CD14-positive monocyte (primary cell): ENCODE measurements around the gene ADAMTS17. TPM values are rescaled to one million over a fixed set of nuclear protein-coding genes. Genes with fewer than 3 reads are reported as not detected.

Source experiments
- DNase-seq, 3 donors: peaks; one replicate each; pipeline ENCODE4 v3.0.0-alpha.2; 2011 to 2022
- H2AFZ ChIP-seq: 2 replicates; pipeline ENCODE4 v1.6.0; 2012; ENCODE audit warnings: mild to moderate bottlenecking, low read depth, low read length, inconsistent platforms; ENCODE audit not compliant: insufficient read depth, poor library complexity, severe bottlenecking
- H3K27ac ChIP-seq, 2 donors: 1 replicate in 1 of 2; 2 replicates in 1 of 2; pipeline ENCODE4 v1.5.1; 2012 to 2013; ENCODE audit warnings: low read length in 2 of 2, control low read depth in 1 of 2, inconsistent platforms in 1 of 2, low read depth in 1 of 2, mild to moderate bottlenecking in 1 of 2
- H3K27me3 ChIP-seq, 2 donors: one replicate each; pipeline versions ENCODE4 v1.6.0 to v1.6.1; 2011 to 2013; ENCODE audit warnings: low read length in 2 of 2; ENCODE audit not compliant: control insufficient read depth in 2 of 2, insufficient read depth in 2 of 2
- H3K36me3 ChIP-seq, 2 donors: replicated peaks in 1 of 2; 1 replicate in 1 of 2; 2 replicates in 1 of 2; pipeline versions ENCODE4 v1.5.1 to v1.6.1; 2012 to 2013; ENCODE audit warnings: low read length in 2 of 2, control low read depth in 1 of 2, inconsistent platforms in 1 of 2, mild to moderate bottlenecking in 1 of 2; ENCODE audit not compliant: insufficient read depth in 2 of 2, control insufficient read depth in 1 of 2
- H3K4me1 ChIP-seq, 2 donors: 1 replicate in 1 of 2; 2 replicates in 1 of 2; pipeline versions ENCODE4 v1.5.1 to v1.6.1; 2012 to 2013; ENCODE audit warnings: low read length in 2 of 2, control low read depth in 1 of 2, inconsistent platforms in 1 of 2, mild to moderate bottlenecking in 1 of 2, moderate library complexity in 1 of 2; ENCODE audit not compliant: insufficient read depth in 2 of 2, control insufficient read depth in 1 of 2
- H3K4me2 ChIP-seq: replicated peaks from 2 replicates; pipeline ENCODE3; 2012; ENCODE audit warnings: low read length, moderate library complexity, mild to moderate bottlenecking; ENCODE audit not compliant: poor library complexity, severe bottlenecking; ENCODE audit errors: extremely low read depth
- H3K4me3 ChIP-seq, 3 experiments: fragments of 200-600 bp in 1 of 3; sonication (generic) in 1 of 3; replicated peaks in 1 of 3; 1 replicate in 2 of 3; 2 replicates in 1 of 3; pipeline ENCODE4 v1.5.1; 2011 to 2013; ENCODE audit warnings: low read length in 3 of 3, mild to moderate bottlenecking in 3 of 3, control low read depth in 2 of 3, low read depth in 2 of 3, inconsistent platforms in 1 of 3, moderate library complexity in 1 of 3
- H3K79me2 ChIP-seq: 2 replicates; pipeline ENCODE4 v1.6.0; 2012; ENCODE audit warnings: mild to moderate bottlenecking, control low read depth, inconsistent platforms, low read length, moderate library complexity; ENCODE audit not compliant: insufficient read depth
- H3K9ac ChIP-seq: 2 replicates; pipeline ENCODE4 v1.6.0; 2017; ENCODE audit warnings: low read length, mild to moderate bottlenecking; ENCODE audit not compliant: insufficient read depth, poor library complexity, severe bottlenecking
- H3K9me3 ChIP-seq, 2 donors: replicated peaks in 1 of 2; 1 replicate in 1 of 2; 2 replicates in 1 of 2; pipeline versions ENCODE4 v1.5.1 to v1.6.1; 2012 to 2013; ENCODE audit warnings: low read length in 2 of 2, control low read depth in 1 of 2; ENCODE audit not compliant: control insufficient read depth in 1 of 2, insufficient read depth in 1 of 2
- H4K20me1 ChIP-seq: 2 replicates; pipeline ENCODE4 v1.6.0; 2012; ENCODE audit warnings: mild to moderate bottlenecking, low read length, control low read depth, moderate library complexity; ENCODE audit not compliant: insufficient read depth
- H3K27ac Mint-ChIP-seq, 7 donors: one replicate each; pipeline ENCODE4 v1.8.0; 2020; ENCODE audit warnings: mild to moderate bottlenecking in 7 of 7, mixed read lengths in 7 of 7, moderate library complexity in 6 of 7, inconsistent platforms in 2 of 7
- H3K27me3 Mint-ChIP-seq, 3 donors: one replicate each; pipeline ENCODE4 v1.8.0; 2021 to 2022; ENCODE audit warnings: low read depth in 3 of 3, mild to moderate bottlenecking in 3 of 3, mixed read lengths in 3 of 3, moderate library complexity in 3 of 3, inconsistent platforms in 1 of 3
- H3K36me3 Mint-ChIP-seq, 2 donors: one replicate each; pipeline ENCODE4 v1.8.0; 2020; ENCODE audit warnings: mixed read lengths in 2 of 2, inconsistent platforms in 1 of 2, mild to moderate bottlenecking in 1 of 2
- H3K4me1 Mint-ChIP-seq: one replicate; pipeline ENCODE4 v1.8.0; 2020; ENCODE audit warnings: mild to moderate bottlenecking, mixed read lengths
- H3K4me3 Mint-ChIP-seq, 2 donors: one replicate each; pipeline ENCODE4 v1.8.0; 2020; ENCODE audit warnings: mild to moderate bottlenecking in 2 of 2, mixed read lengths in 2 of 2, moderate library complexity in 1 of 2
- H3K9me3 Mint-ChIP-seq, 7 donors: one replicate each; pipeline ENCODE4 v1.8.0; 2020 to 2022; ENCODE audit warnings: mixed read lengths in 7 of 7, mild to moderate bottlenecking in 6 of 7, moderate library complexity in 6 of 7, inconsistent platforms in 2 of 7
- WGBS: methylation state at CpG from one replicate; pipeline ENCODE4 v1.1.5; 2013; ENCODE audit warnings: missing lambda C conversion rate; ENCODE audit not compliant: insufficient coverage; 5-methylcytosine and 5-hydroxymethylcytosine counted together
- intact Hi-C, 2 donors: fragments of 100-400 bp; cut with micrococcal nuclease; formaldehyde crosslinking; loops; one replicate each; pipeline versions ENCODE4 v1.15.0 to v1.15.1; 2023
- polyA plus RNA-seq, 3 donors: library from polyadenylated mRNA; depleted of rRNA in 1 of 3; unstranded in 2 of 3; stranded (reverse) in 1 of 3; fragments of 300-500 nt in 2 of 3; fragments of >200 nt in 1 of 3; fragmentation: Illumina TruSeq in 2 of 3; gene quantifications; 1 replicate in 2 of 3; 2 replicates in 1 of 3; pipeline ENCODE4 v1.2.3, GENCODE V29; 2012 to 2021
- TF ChIP-seq, protein P1 (sequence below): fragments of 200-600 bp; IDR thresholded peaks from one replicate; pipeline ENCODE4 v1.8.0; 2022; ENCODE audit warnings: antibody characterized with exemption, mild to moderate bottlenecking

Gene ADAMTS17
- polyA plus RNA-seq, 3 donors: 0.03 to 0.25 TPM; not detected in 1

DNA sequence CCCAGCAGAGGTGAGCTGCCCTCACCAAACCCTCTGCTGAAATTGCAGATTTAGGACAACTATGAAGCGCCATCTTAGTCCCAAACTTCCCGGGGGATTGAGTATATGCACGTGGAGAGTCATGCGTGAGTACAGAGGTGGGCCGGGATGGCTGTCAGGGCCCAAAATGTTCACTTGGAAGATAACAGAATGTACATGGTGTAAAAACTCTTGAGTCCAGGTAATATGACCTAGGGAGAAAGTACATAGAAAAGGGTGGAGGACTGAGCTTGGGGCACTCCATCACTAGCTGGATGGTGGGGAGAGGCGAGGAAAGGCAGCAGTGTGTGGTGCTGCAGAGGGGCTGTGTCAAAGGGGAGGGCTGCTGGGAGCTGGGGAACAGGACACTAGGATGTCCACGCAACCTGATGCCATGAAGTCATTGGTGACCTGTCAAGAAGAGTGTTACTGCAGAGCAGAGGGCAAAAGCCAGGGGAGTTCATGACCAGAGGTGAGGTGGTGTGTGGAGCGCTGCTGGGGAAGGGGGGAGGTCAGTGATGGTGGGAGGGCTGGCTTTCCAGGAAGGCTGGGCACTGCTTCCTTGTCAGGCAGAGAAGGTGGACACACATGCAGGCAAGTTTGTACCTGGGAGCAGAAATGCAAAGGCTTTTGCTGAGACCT lies 372.4 kb downstream of the ADAMTS17 start:
- TF ChIP-seq, protein P1, sequence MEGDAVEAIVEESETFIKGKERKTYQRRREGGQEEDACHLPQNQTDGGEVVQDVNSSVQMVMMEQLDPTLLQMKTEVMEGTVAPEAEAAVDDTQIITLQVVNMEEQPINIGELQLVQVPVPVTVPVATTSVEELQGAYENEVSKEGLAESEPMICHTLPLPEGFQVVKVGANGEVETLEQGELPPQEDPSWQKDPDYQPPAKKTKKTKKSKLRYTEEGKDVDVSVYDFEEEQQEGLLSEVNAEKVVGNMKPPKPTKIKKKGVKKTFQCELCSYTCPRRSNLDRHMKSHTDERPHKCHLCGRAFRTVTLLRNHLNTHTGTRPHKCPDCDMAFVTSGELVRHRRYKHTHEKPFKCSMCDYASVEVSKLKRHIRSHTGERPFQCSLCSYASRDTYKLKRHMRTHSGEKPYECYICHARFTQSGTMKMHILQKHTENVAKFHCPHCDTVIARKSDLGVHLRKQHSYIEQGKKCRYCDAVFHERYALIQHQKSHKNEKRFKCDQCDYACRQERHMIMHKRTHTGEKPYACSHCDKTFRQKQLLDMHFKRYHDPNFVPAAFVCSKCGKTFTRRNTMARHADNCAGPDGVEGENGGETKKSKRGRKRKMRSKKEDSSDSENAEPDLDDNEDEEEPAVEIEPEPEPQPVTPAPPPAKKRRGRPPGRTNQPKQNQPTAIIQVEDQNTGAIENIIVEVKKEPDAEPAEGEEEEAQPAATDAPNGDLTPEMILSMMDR: no peak
- no peak overlapping the region for H3K4me3 ChIP-seq
- no peaks in the 10 kb centered on the region for H4K20me1 ChIP-seq
- no peak overlapping the region for H3K9ac ChIP-seq
- WGBS: 96% methylated on average over 8 of the region's 8 CpGs
- intact Hi-C loops: no loop called here
- Mint-ChIP-seq H3K4me1 (no peaks in the 10 kb centered on the region), H3K4me3 (no peak overlapping the region), H3K27me3 (peaks cover 2 to 3% (median 3%) of the 10 kb centered on the region in 3 donors), H3K9me3 (peaks cover 0 to 18% (median 0%) of the 10 kb centered on the region in 7 donors), H3K36me3 (no peaks in the 10 kb centered on the region), H3K27ac (no peak overlapping the region)
- H3K4me2 ChIP-seq: no peak overlapping the region
- no peaks in the 10 kb centered on the region for H3K27me3 ChIP-seq
- DNase-seq: no peak
- no peak overlapping the region for H2AFZ ChIP-seq
- no peaks in the 10 kb centered on the region for H3K79me2 ChIP-seq
- H3K4me1 ChIP-seq: no peaks in the 10 kb centered on the region
- H3K27ac ChIP-seq: no peak overlapping the region
- no peaks in the 10 kb centered on the region for H3K9me3 ChIP-seq
- H3K36me3 ChIP-seq: no peaks in the 10 kb centered on the region

DNA sequence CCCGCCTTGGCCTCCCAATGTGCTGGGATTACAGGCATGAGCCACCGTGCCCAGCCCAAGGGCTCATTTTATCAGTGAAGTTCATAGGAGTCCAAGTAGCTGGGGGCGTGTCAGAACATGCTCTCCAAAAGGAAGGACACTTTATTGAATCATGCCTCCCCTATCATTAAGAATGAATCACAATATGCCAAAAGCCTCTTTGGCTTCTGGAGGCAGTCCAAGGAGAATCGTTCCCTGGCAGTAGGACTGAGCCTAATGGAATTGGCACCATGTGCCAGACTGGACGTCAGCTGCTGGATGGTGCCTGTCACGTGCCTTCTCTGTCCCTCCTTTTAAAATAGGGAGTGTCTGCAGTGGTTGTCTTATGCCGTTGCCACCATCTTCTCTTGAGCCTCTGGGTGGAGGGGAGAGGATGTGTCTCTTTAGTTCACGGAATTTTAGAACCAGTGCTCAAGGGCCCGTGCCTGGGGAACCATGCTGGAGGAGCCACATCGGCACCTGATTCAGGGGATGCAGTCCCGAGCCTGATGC lies 373.9 kb downstream of the ADAMTS17 start:
- Histone ChIP-seq H3K27me3 (no peaks in the 10 kb centered on the region), H3K9ac (no peak overlapping the region), H3K27ac (no peak overlapping the region), H3K4me3 (no peak overlapping the region), H3K9me3 (no peaks in the 10 kb centered on the region), H4K20me1 (no peaks in the 10 kb centered on the region), H3K4me2 (no peak overlapping the region), H3K79me2 (no peaks in the 10 kb centered on the region), H3K36me3 (no peaks in the 10 kb centered on the region), H2AFZ (no peak overlapping the region), H3K4me1 (no peaks in the 10 kb centered on the region)
- DNase-seq: no peak
- Mint-ChIP-seq H3K27ac (peak overlapping the region in 1 of 7 donors; percentile 54), H3K9me3 (peaks cover 0 to 21% (median 2%) of the 10 kb centered on the region in 7 donors), H3K36me3 (no peaks in the 10 kb centered on the region), H3K27me3 (peaks cover 2 to 5% (median 3%) of the 10 kb centered on the region in 3 donors), H3K4me1 (no peaks in the 10 kb centered on the region), H3K4me3 (no peak overlapping the region)
- WGBS: 95% methylated on average over 9 of the region's 11 CpGs
- intact Hi-C loops: no loop called here
- TF ChIP-seq, protein P1: no peak
